GM23338 (cell line): ENCODE measurements around the gene DOCK2. TPM values are rescaled to one million over a fixed set of nuclear protein-coding genes. Genes with fewer than 3 reads are reported as not detected.

ENCODE experiments used
- ATAC-seq: fragments of 200-7000 bp; cut with Tn5 transposase; 3 replicates; pipeline ENCODE4 v1.9.1; 2020
- DNase-seq: peaks from one replicate; pipeline ENCODE4 v3.0.0-alpha.2; 2015; ENCODE audit warnings: low spot score
- H2AFZ ChIP-seq: fragments of 200-600 bp; sonication (generic); 2 replicates; pipeline ENCODE4 v1.8.0; 2016; ENCODE audit warnings: antibody characterized with exemption, mild to moderate bottlenecking, moderate library complexity
- H3F3A ChIP-seq: fragments of 200-600 bp; sonication (generic); replicated peaks from 2 replicates; pipeline ENCODE4 v1.8.0; 2017; ENCODE audit warnings: antibody characterized with exemption, mixed run types, low read depth
- H3K27ac ChIP-seq: fragments of 200-600 bp; sonication (generic); 2 replicates; pipeline ENCODE4 v1.6.1; 2016; ENCODE audit warnings: low read depth
- H3K27me3 ChIP-seq: fragments of 200-600 bp; sonication (generic); 2 replicates; pipeline ENCODE4 v1.8.0; 2016; ENCODE audit warnings: mild to moderate bottlenecking, mixed run types, moderate library complexity; ENCODE audit not compliant: insufficient read depth
- H3K36me3 ChIP-seq: fragments of 200-600 bp; sonication (generic); 2 replicates; pipeline ENCODE4 v1.8.0; 2016; ENCODE audit warnings: mild to moderate bottlenecking; ENCODE audit not compliant: insufficient read depth
- H3K4me1 ChIP-seq: fragments of 200-600 bp; sonication (generic); 2 replicates; pipeline ENCODE4 v1.8.0; 2016; ENCODE audit warnings: mild to moderate bottlenecking, moderate library complexity; ENCODE audit not compliant: insufficient read depth
- H3K4me2 ChIP-seq: fragments of 200-600 bp; sonication (generic); 2 replicates; pipeline ENCODE4 v1.7.1; 2017; ENCODE audit warnings: mixed run types
- H3K4me3 ChIP-seq: fragments of 200-600 bp; sonication (generic); 2 replicates; pipeline ENCODE4 v1.6.1; 2016; ENCODE audit warnings: mixed run types
- H3K79me2 ChIP-seq: fragments of 200-600 bp; sonication (generic); replicated peaks from 2 replicates; pipeline ENCODE4 v1.8.0; 2017; ENCODE audit warnings: mild to moderate bottlenecking; ENCODE audit not compliant: insufficient read depth
- H3K9me2 ChIP-seq: fragments of 200-600 bp; sonication (generic); 2 replicates; pipeline ENCODE4 v1.8.0; 2017; ENCODE audit not compliant: insufficient read depth
- H4K20me1 ChIP-seq: fragments of 200-600 bp; sonication (generic); replicated peaks from 2 replicates; pipeline ENCODE4 v1.8.0; 2017; ENCODE audit warnings: mild to moderate bottlenecking; ENCODE audit not compliant: insufficient read depth
- H3K27ac Mint-ChIP-seq: 2 replicates; pipeline ENCODE4 v1.8.0; 2020; ENCODE audit warnings: inconsistent platforms, mild to moderate bottlenecking, moderate library complexity, mixed read lengths
- H3K27me3 Mint-ChIP-seq: 3 replicates; pipeline ENCODE4 v1.8.0; 2022; ENCODE audit warnings: low read depth, mild to moderate bottlenecking, moderate library complexity, mixed read lengths, inconsistent platforms; ENCODE audit not compliant: insufficient read depth, poor library complexity
- H3K36me3 Mint-ChIP-seq: 3 replicates; pipeline ENCODE4 v1.8.0; 2021; ENCODE audit warnings: low read depth, mild to moderate bottlenecking, inconsistent platforms, moderate library complexity, mixed read lengths
- H3K4me1 Mint-ChIP-seq: 3 replicates; pipeline ENCODE4 v1.8.0; 2020; ENCODE audit warnings: mild to moderate bottlenecking, inconsistent platforms, mixed read lengths
- H3K4me3 Mint-ChIP-seq: 3 replicates; pipeline ENCODE4 v1.8.0; 2021; ENCODE audit warnings: moderate library complexity, mild to moderate bottlenecking, inconsistent platforms, mixed read lengths
- H3K9me3 Mint-ChIP-seq: 3 replicates; pipeline ENCODE4 v1.8.0; 2020; ENCODE audit warnings: moderate library complexity, mild to moderate bottlenecking, inconsistent platforms, mixed read lengths
- CREB1 ChIP-seq: fragments of 250-450 bp; sonication (Bioruptor Pico); IDR thresholded peaks from 2 replicates; pipeline ENCODE4 v1.5.0; 2020; ENCODE audit warnings: low read depth, mild to moderate bottlenecking, moderate library complexity
- CTCF ChIP-seq, 2 experiments: fragments of 200-600 bp in 1 of 2; sonication (generic) in 1 of 2; conservative IDR thresholded peaks; 2 replicates each; pipeline versions ENCODE4 v1.5.1 to v1.6.1; 2016 to 2017; ENCODE audit warnings: antibody characterized with exemption in 2 of 2, low read depth in 2 of 2, mild to moderate bottlenecking in 2 of 2, moderate library complexity in 1 of 2
- EZH2 ChIP-seq: fragments of 200-600 bp; sonication (generic); IDR thresholded peaks from one replicate; pipeline ENCODE4 v1.8.0; 2017; ENCODE audit warnings: antibody characterized with exemption, mild to moderate bottlenecking, low read depth; ENCODE audit not compliant: unreplicated experiment
- EZH2phosphoT487 ChIP-seq: fragments of 200-600 bp; sonication (generic); IDR thresholded peaks from one replicate; pipeline ENCODE4 v1.8.1; 2018; ENCODE audit warnings: antibody characterized with exemption; ENCODE audit not compliant: unreplicated experiment
- NANOG ChIP-seq: IDR thresholded peaks from 2 replicates; pipeline ENCODE4 v1.6.1; 2016; ENCODE audit warnings: antibody characterized with exemption, borderline replicate concordance
- POLR2AphosphoS5 ChIP-seq: IDR thresholded peaks from 2 replicates; pipeline ENCODE4 v1.6.1; 2016; ENCODE audit warnings: antibody characterized with exemption, low read depth
- STAT1 ChIP-seq: IDR thresholded peaks from one replicate; pipeline ENCODE4 v1.6.1; 2016; ENCODE audit warnings: antibody characterized with exemption; ENCODE audit not compliant: unreplicated experiment
- ZNF114 ChIP-seq: fragments of 250-450 bp; sonication (Bioruptor Pico); IDR thresholded peaks from 2 replicates; pipeline ENCODE4 v1.5.0; 2020; ENCODE audit warnings: mild to moderate bottlenecking, moderate library complexity
- ZNF331 ChIP-seq: fragments of 250-450 bp; sonication (Bioruptor Pico); IDR thresholded peaks from 2 replicates; pipeline ENCODE4 v1.5.0; 2020; ENCODE audit warnings: low read depth, mild to moderate bottlenecking, moderate library complexity
- polyA plus RNA-seq: library from polyadenylated mRNA; unstranded; fragments of >200 nt; fragmentation: Nextera tagmentation; extraction: Ambion mirVana; gene quantifications from 2 replicates; pipeline ENCODE4 v1.2.1, GENCODE V29; 2016
- total RNA-seq: library from RNA; depleted of rRNA; stranded (reverse); fragments of >200 nt; shearing (Covaris generic); gene quantifications from 2 replicates; pipeline ENCODE4 v1.2.3, GENCODE V29; 2014
- TF ChIP-seq, protein P1 (sequence below): fragments of 250-450 bp; sonication (Bioruptor Pico); IDR thresholded peaks from 2 replicates; pipeline ENCODE4 v1.5.0; 2020; ENCODE audit warnings: mild to moderate bottlenecking, moderate library complexity
- TF ChIP-seq, protein P2 (sequence below): IDR thresholded peaks from 2 replicates; pipeline ENCODE4 v1.6.1; 2016; ENCODE audit warnings: antibody characterized with exemption
- TF ChIP-seq, protein P3 (sequence below): IDR thresholded peaks from one replicate; pipeline ENCODE4 v1.6.1; 2018; ENCODE audit warnings: antibody characterized with exemption; ENCODE audit not compliant: unreplicated experiment

The DOCK2 gene
- total and polyA plus RNA-seq, 2 experiments from 2014 or later = 3.7 to 9.4 TPM

GRCh38 chr5:169935762-169936161, 298.7 kb downstream of the DOCK2 start (continued):
- TF ChIP-seq, protein P1, sequence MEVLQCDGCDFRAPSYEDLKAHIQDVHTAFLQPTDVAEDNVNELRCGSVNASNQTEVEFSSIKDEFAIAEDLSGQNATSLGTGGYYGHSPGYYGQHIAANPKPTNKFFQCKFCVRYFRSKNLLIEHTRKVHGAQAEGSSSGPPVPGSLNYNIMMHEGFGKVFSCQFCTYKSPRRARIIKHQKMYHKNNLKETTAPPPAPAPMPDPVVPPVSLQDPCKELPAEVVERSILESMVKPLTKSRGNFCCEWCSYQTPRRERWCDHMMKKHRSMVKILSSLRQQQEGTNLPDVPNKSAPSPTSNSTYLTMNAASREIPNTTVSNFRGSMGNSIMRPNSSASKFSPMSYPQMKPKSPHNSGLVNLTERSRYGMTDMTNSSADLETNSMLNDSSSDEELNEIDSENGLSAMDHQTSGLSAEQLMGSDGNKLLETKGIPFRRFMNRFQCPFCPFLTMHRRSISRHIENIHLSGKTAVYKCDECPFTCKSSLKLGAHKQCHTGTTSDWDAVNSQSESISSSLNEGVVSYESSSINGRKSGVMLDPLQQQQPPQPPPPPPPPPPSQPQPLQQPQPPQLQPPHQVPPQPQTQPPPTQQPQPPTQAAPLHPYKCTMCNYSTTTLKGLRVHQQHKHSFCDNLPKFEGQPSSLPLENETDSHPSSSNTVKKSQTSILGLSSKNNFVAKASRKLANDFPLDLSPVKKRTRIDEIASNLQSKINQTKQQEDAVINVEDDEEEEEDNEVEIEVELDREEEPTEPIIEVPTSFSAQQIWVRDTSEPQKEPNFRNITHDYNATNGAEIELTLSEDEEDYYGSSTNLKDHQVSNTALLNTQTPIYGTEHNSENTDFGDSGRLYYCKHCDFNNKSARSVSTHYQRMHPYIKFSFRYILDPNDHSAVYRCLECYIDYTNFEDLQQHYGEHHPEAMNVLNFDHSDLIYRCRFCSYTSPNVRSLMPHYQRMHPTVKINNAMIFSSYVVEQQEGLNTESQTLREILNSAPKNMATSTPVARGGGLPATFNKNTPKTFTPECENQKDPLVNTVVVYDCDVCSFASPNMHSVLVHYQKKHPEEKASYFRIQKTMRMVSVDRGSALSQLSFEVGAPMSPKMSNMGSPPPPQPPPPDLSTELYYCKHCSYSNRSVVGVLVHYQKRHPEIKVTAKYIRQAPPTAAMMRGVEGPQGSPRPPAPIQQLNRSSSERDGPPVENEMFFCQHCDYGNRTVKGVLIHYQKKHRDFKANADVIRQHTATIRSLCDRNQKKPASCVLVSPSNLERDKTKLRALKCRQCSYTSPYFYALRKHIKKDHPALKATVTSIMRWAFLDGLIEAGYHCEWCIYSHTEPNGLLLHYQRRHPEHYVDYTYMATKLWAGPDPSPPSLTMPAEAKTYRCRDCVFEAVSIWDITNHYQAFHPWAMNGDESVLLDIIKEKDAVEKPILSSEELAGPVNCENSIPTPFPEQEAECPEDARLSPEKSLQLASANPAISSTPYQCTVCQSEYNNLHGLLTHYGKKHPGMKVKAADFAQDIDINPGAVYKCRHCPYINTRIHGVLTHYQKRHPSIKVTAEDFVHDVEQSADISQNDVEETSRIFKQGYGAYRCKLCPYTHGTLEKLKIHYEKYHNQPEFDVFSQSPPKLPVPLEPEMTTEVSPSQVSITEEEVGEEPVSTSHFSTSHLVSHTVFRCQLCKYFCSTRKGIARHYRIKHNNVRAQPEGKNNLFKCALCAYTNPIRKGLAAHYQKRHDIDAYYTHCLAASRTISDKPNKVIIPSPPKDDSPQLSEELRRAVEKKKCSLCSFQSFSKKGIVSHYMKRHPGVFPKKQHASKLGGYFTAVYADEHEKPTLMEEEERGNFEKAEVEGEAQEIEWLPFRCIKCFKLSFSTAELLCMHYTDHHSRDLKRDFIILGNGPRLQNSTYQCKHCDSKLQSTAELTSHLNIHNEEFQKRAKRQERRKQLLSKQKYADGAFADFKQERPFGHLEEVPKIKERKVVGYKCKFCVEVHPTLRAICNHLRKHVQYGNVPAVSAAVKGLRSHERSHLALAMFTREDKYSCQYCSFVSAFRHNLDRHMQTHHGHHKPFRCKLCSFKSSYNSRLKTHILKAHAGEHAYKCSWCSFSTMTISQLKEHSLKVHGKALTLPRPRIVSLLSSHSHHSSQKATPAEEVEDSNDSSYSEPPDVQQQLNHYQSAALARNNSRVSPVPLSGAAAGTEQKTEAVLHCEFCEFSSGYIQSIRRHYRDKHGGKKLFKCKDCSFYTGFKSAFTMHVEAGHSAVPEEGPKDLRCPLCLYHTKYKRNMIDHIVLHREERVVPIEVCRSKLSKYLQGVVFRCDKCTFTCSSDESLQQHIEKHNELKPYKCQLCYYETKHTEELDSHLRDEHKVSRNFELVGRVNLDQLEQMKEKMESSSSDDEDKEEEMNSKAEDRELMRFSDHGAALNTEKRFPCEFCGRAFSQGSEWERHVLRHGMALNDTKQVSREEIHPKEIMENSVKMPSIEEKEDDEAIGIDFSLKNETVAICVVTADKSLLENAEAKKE (CRISPR knock-in tag) = no peak
- TF ChIP-seq NANOG = no peak
- TF ChIP-seq, protein P2, sequence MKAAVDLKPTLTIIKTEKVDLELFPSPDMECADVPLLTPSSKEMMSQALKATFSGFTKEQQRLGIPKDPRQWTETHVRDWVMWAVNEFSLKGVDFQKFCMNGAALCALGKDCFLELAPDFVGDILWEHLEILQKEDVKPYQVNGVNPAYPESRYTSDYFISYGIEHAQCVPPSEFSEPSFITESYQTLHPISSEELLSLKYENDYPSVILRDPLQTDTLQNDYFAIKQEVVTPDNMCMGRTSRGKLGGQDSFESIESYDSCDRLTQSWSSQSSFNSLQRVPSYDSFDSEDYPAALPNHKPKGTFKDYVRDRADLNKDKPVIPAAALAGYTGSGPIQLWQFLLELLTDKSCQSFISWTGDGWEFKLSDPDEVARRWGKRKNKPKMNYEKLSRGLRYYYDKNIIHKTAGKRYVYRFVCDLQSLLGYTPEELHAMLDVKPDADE = no peak

DNA sequence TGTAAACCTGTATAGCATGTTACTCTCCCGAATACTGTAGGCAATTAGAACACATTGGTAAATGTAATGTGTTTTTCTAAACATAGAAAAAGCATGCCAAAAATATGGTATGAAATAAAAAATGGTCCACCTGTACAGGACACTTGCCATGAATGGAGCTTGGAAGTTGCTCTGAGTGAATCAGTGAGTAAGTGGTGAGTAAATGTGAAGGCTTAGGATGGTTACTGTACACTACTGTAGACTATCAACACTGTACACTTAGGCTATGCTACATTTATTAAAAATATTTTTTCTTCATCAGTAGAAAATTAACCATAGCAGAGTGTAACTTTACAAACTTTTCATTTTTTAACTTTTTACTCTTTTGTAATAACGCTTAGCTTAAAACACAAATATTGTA, 301.4 kb downstream of the DOCK2 start:
- Histone ChIP-seq H3K4me1 (no peaks in the 10 kb centered on the region), H2AFZ (no peak overlapping the region), H3K27me3 (no peaks in the 10 kb centered on the region), H3F3A (no peaks in the 10 kb centered on the region), H3K4me3 (no peak overlapping the region), H3K4me2 (no peak overlapping the region), H3K9me2 (no peaks in the 10 kb centered on the region), H3K79me2 (no peaks in the 10 kb centered on the region), H3K36me3 (no peaks in the 10 kb centered on the region), H3K27ac (no peak overlapping the region), H4K20me1 (no peaks in the 10 kb centered on the region)
- Mint-ChIP-seq H3K27me3 (no peaks in the 10 kb centered on the region), H3K36me3 (no peaks in the 10 kb centered on the region), H3K27ac (no peak overlapping the region), H3K9me3 (no peaks in the 10 kb centered on the region), H3K4me1 (peaks cover 10% of the 10 kb centered on the region; the same call in 2 of the 3 replicates), H3K4me3 (no peak overlapping the region)
- no peak for DNase-seq
- no peak for ATAC-seq
- TF ChIP-seq STAT1 (no peak), ZNF331 (CRISPR knock-in tag) (no peak), EZH2phosphoT487 (no peak), CREB1 (CRISPR knock-in tag) (no peak), EZH2 (no peak), CTCF (conservative IDR thresholded peaks at IDR 0.05; ENCODE audit: low read depth in 2 of 2) (no peak), ZNF114 (no peak), POLR2AphosphoS5 (no peak)
- TF ChIP-seq, protein P2 = no peak
- TF ChIP-seq, protein P3, sequence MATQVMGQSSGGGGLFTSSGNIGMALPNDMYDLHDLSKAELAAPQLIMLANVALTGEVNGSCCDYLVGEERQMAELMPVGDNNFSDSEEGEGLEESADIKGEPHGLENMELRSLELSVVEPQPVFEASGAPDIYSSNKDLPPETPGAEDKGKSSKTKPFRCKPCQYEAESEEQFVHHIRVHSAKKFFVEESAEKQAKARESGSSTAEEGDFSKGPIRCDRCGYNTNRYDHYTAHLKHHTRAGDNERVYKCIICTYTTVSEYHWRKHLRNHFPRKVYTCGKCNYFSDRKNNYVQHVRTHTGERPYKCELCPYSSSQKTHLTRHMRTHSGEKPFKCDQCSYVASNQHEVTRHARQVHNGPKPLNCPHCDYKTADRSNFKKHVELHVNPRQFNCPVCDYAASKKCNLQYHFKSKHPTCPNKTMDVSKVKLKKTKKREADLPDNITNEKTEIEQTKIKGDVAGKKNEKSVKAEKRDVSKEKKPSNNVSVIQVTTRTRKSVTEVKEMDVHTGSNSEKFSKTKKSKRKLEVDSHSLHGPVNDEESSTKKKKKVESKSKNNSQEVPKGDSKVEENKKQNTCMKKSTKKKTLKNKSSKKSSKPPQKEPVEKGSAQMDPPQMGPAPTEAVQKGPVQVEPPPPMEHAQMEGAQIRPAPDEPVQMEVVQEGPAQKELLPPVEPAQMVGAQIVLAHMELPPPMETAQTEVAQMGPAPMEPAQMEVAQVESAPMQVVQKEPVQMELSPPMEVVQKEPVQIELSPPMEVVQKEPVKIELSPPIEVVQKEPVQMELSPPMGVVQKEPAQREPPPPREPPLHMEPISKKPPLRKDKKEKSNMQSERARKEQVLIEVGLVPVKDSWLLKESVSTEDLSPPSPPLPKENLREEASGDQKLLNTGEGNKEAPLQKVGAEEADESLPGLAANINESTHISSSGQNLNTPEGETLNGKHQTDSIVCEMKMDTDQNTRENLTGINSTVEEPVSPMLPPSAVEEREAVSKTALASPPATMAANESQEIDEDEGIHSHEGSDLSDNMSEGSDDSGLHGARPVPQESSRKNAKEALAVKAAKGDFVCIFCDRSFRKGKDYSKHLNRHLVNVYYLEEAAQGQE = no peak
